ENCODE results near the gene KREMEN1. TPM values are rescaled to one million over a fixed set of nuclear protein-coding genes. Genes with fewer than 3 reads are reported as not detected.
"Not testable (repeated sequence)": the region's sequence is repeated elsewhere in the genome, so short reads cannot be mapped to it uniquely, and the experiment has no call there.

KREMEN1 gene
- polyA plus RNA-seq, 3 donors: 2.5 to 18.4 (median 9.4) TPM

- WGBS, 3 donors: 85 to 97% (median 92%) methylated on average over 3 of the region's 3 CpGs
- H3K27ac ChIP-seq (ENCODE audit: low read depth, low read length): no peak overlapping the region
These were observed 43.7 kb downstream of the KREMEN1 start for GRCh38 chr22:29116397-29117123.

GRCh38 chr22:29117799-29118477 lies 45.1 kb downstream of the KREMEN1 start:
- 71 to 93% (median 79%) methylated on average over 6 of the region's 6 CpGs for WGBS, 3 donors
- H3K27ac ChIP-seq (ENCODE audit: low read depth, low read length): no peak overlapping the region

GRCh38 chr22:29120098-29120912 lies 47.5 kb downstream of the KREMEN1 start:
- WGBS, 3 donors: 73 to 90% (median 85%) methylated on average over 6 of the region's 7 CpGs
- H3K27ac ChIP-seq (ENCODE audit: low read depth, low read length): not testable (repeated sequence)

- WGBS, 3 donors: 71 to 79% (median 72%) methylated on average over 5 of the region's 5 CpGs
- no peak overlapping the region for H3K27ac ChIP-seq (ENCODE audit: low read depth, low read length)
These were observed 48.3 kb downstream of the KREMEN1 start for GRCh38 chr22:29121124-29121523.

- no peak overlapping the region for H3K27ac ChIP-seq (ENCODE audit: low read depth, low read length)
These were observed 49.2 kb downstream of the KREMEN1 start for GRCh38 chr22:29122041-29122440.

GRCh38 chr22:29124777-29125442 lies 52.1 kb downstream of the KREMEN1 start:
- 89 to 94% (median 90%) methylated on average over 10 of the region's 10 CpGs for WGBS, 3 donors
- no peak overlapping the region for H3K27ac ChIP-seq (ENCODE audit: low read depth, low read length)

GRCh38 chr22:29125443-29125778 lies 52.6 kb downstream of the KREMEN1 start:
- WGBS, 3 donors: 57 to 80% (median 77%) methylated on average over 2 of the region's 2 CpGs
- H3K27ac ChIP-seq (ENCODE audit: low read depth, low read length): no peak overlapping the region

- no peak overlapping the region for H3K27ac ChIP-seq (ENCODE audit: low read depth, low read length)
- 89 to 95% (median 93%) methylated on average over 5 of the region's 5 CpGs for WGBS, 3 donors
These were observed 53.0 kb downstream of the KREMEN1 start for GRCh38 chr22:29125844-29126243.

- 29 to 71% (median 66%) methylated on average over 2 of the region's 2 CpGs for WGBS, 3 donors
- no peak overlapping the region for H3K27ac ChIP-seq (ENCODE audit: low read depth, low read length)
These were observed 54.0 kb downstream of the KREMEN1 start for GRCh38 chr22:29126670-29127395.

- 75 to 77% (median 76%) methylated on average over 13 of the region's 13 CpGs for WGBS, 3 donors
- no peak overlapping the region for H3K27ac ChIP-seq (ENCODE audit: low read depth, low read length)
These were observed 56.3 kb downstream of the KREMEN1 start for GRCh38 chr22:29128891-29129807.

GRCh38 chr22:29129808-29130140 lies 56.9 kb downstream of the KREMEN1 start:
- no peak overlapping the region for H3K27ac ChIP-seq (ENCODE audit: low read depth, low read length)
- 76 to 78% (median 78%) methylated on average over 2 of the region's 2 CpGs for WGBS, 3 donors

- WGBS, 3 donors: 90 to 97% (median 97%) methylated on average over 4 of the region's 4 CpGs
- no peak overlapping the region for H3K27ac ChIP-seq (ENCODE audit: low read depth, low read length)
These were observed 57.6 kb downstream of the KREMEN1 start for GRCh38 chr22:29130476-29130875.

GRCh38 chr22:29133603-29134133 lies 60.8 kb downstream of the KREMEN1 start:
- 95 to 98% (median 95%) methylated on average over 2 of the region's 2 CpGs for WGBS, 3 donors
- H3K27ac ChIP-seq (ENCODE audit: low read depth, low read length): no peak overlapping the region

GRCh38 chr22:29134448-29134847 lies 61.6 kb downstream of the KREMEN1 start:
- 93 to 96% (median 93%) methylated on average over 4 of the region's 4 CpGs for WGBS, 3 donors
- H3K27ac ChIP-seq (ENCODE audit: low read depth, low read length): no peak overlapping the region

- WGBS, 3 donors: 82 to 89% (median 84%) methylated on average over 31 of the region's 31 CpGs
- no peak overlapping the region for H3K27ac ChIP-seq (ENCODE audit: low read depth, low read length)
These were observed 64.2 kb downstream of the KREMEN1 start for GRCh38 chr22:29136782-29137700.

Measured in adipose tissue (tissue), 3 donors.